NCI-H1092 (cell line): Measurements from ENCODE around the gene DYNC2LI1.
"Not testable (repeated sequence)": the region's sequence is repeated elsewhere in the genome, so short reads cannot be mapped to it uniquely, and the experiment has no call there.

Source experiments
- DNase-seq: peaks from one replicate; lab custom pipeline; 2025; lab: John Stamatoyannopoulos, UW

DYNC2LI1 gene

DNA sequence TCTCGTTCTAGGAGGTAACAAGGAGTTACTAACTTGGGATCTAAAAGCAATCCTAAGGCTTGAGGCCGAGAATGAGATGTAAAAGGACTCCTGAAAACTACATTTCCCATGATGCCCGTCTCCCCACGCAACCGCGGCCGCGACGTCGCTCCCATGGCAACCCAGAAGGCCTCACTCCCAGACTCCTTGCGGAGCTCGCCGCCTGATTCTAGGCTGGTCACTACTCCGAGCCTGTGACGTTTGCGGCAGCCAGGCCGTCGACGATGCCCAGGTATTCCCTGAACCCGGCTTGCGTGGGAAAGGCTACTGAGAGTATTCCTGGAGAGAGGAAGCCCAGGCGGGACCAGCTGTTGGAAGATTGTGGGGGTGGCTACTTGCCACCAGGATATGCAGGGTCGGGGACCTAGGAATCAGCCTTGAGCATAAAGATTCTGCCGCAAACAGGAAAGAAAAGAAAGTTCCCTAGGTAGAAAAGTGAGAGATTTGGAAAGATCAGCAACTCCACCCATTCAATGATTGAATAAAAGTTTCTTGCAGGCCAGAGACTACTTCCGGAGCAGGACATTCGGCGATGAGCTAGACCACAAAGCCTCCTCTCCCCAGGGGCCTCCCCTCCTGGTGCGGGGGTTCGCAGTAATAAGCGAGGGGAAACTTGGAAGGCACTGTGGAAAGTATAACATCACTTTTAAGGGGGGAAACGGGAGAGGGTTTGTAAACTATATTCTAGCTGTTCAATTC lies at the start of gene DYNC2LI1:
Gene DYNC2LI1, plus strand, starts transcription at position 164 of the 738 bp plus-strand sequence. Its CDS starts 100 bp downstream, at position 264.
- DNase-seq: peak; percentile 62

DNA sequence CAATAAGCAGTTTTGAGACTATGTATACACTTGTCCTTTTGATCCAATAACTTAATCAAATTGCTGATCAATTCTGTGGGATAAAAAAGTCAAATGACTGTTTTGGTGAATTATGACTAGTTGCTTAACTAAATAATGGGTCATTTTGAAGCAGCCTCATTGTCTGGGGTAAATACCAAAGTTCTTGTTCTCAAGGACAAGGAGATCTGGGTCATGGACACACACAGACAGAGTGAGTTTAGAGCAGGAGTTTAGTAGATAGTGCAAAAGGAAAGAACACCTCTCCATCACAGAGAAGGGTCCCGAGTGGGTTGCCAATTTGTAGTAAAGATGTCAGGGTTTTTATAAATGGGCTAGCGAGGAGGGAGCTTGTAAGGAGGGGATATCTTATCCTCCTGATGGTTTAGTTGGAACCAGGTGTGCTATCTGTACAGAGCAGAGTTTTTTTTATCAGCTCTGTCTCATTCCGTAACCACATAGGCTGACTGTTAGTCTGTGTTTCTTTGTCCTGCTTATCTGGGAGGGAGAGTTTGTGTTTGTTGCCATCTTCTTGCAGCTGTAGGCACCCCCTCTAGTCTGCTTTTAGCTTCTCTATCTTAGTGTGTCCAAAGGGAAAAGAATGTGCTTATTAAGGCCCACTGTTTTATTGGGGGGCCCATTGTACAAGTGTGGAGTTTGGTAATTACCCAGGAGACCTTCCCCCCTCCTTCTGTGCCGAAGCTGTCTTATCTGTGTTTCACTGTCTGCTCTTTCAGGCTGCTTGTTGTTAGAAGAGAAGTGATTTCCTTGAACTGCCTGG lies 48.9 kb upstream of the DYNC2LI1 start:
- DNase-seq: no peak

DNA sequence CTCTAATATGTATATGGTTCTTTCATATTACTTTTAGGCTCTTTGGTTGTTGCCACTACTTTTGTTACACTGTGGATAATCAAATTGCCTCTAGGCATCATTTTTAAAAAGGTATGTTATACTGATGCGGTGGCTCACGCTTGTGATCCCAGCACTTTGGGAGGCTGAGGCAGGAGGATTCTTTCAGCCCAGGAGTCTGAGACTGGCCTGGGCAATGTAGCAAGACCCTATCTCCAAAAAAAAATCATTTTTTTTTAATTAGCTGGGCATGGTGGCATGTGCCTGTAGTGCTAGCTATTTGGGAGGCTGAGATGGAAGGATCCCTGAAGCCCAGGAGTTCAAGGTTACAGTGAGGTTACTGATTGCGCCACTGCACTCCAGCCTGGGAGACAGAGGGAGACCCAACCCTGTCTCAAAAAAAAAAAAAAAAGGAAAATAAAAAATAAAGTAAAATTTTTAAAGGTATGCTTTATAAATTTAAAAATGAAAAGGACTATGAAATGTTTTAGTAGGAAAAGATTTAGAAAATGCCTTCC lies 48.1 kb upstream of the DYNC2LI1 start:
- DNase-seq: no peak

DNA sequence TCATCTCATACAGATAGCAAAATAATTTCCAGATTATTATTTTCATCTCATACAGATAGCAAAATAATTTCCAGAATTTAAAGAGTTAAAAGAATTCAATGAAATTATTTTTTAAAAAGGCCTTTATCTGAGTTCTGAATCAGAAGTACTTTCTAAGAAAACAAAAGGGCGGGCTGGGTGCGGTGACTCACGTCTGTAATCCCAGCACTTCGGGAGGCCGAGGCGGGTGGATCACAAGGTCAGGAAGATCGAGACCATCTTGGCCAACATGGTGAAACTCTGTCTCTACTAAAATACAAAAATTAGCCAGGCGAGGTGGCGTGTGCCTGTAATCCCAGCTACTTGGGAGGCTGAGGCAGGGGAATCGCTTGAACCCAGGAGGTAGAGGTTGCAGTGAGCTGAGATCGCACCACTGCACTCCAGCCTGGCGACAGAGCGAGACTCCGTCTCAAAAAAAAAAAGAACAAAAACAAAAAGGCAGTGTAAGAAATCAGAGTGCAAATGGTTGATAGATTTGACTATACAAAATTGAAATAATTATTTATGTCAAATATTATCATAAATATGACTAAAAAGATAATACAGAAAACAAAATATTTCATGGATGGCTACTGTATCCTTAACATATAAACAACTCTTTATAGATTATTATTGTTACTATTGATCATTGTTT lies 46.7 kb upstream of the DYNC2LI1 start:
- DNase-seq: not testable (repeated sequence)

DNA sequence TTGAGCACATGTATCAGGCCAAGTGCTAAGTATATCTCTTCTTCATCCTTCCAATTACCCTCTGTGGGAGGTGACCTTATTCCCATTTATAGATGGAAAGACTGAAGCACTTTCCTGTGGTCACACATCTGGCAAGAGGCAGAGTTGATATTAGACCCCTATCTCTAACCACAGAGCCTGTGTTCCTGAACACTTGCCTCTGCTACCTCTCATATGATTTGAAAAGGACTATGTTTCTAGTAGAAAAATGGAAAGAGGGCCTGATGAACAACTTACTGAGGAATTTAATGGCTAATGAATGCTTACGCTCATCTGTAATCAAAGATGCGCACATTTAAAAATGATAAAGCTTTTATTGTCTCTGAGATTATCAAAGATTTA lies 46.2 kb upstream of the DYNC2LI1 start:
- DNase-seq: no peak

DNA sequence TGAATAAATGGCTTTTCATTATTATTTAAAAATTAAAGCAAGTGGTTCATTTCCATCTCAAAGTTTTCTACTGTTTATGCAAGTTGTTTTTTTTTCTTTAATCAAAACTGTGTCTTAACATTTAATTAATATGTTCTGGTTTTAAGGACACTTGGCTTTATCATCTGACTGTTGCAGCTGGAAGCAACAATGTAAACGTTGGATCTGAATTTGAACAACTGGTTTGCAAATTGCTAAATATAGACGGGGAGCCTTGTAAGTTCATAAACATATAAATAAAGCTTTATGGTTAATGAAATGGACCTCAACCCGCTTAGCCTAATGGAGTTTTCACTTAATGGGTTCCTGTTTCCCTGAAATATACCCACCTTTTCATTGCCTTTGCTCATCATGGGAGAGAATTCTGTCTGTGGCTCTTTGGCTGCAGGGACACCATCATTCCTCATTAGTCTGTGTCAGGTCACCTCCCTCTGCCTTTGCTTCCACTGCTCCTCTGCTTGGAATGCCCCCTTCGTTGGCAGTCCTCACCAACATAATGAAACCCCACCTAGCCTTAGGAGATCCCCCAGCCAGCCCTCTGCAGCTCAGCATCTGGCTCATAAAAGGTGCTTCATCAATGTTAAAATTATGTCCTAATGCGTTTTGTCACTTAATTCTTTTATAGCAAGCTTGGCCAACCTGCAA lies 44.2 kb upstream of the DYNC2LI1 start:
- no peak for DNase-seq

DNA sequence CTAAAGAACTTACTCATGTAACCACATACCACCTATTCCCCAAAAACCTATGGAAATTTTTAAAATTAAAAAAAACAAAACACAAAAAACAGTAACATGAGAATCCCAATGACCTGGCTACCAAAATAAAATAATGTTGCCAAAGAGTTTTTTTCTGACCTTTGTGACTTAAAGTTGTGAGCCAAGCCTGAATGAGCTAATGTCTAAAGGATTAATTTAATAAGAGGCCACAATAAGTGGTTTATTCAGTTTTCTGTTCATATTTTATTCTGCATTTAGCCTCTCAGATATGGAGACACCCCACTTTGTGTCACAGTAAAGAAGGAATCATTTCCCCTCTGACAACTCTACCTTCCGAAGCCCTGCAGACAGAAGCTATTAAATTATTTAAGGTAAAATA lies 42.6 kb upstream of the DYNC2LI1 start:
- DNase-seq: no peak

DNA sequence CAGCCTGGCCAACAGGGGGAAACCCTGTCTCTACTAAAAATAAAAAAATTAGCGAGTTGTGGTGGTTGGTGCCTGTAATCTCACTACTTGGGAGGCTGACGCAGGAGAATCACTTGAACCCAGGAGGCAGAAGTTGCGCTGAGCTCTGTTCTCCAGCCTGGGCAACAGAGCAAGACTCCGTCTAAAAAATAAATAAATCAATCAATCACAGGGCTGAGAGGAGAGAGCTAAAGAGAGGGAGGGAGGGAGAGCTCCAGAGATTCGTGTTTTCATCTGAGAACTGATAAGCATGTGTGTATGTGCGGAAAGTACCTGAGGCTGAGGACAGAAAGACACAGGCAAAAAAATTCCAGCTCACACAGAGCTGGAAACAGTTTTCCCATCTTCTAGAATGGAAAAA lies 37.2 kb upstream of the DYNC2LI1 start:
- no peak for DNase-seq

DNA sequence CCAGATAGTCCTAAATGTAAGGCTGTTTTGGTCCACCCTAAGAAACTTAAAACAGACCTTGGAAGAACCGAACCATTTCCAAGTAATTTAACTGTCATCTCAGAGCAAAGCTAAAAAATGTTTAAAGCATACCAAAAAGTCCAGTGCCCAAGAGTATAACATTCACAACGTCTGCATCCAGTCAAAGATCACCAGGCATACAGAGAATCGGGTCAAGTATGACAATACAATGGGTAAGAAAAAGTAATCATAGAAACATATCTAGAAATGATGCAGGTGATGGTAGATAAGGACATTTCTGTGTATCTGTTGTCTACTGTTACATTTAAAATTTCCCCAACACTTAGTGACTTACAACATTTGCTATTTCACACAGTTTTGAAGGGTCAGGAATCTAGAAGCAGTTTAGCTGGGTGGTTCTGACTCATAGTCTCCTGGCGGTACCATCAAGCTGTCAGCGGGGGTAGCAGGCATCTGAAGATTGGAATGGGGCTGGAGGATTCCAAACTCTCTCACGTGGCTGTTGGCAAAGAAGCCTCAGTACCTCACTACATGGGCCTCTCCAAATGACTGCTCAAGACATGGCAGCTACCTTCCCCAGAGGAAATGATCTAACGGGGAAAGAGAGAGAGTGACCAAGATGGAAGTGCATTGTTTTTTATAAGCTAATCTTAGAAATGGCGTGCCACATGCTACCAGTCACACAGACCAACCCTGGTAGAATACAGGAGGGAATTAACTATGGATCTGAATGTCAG lies 36.6 kb upstream of the DYNC2LI1 start:
- no peak for DNase-seq

DNA sequence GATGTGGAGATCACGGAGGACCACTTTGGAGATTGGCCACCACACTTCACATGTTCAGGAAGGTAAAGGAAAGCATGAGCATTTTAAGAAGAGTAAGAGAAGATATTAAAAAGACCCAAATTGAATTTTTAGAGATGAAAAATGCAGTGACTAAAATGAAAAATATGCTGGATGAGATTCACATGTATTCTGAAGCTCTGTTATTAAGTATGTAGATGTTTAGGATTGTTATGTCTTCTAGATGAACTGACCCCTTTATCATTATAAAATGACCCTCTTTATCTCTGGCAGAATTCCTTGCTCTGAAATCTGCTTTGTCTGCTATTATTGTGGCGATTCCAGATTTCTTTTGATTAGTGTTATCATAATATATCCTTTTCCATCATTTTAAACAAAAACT lies 36.0 kb upstream of the DYNC2LI1 start:
- no peak for DNase-seq

DNA sequence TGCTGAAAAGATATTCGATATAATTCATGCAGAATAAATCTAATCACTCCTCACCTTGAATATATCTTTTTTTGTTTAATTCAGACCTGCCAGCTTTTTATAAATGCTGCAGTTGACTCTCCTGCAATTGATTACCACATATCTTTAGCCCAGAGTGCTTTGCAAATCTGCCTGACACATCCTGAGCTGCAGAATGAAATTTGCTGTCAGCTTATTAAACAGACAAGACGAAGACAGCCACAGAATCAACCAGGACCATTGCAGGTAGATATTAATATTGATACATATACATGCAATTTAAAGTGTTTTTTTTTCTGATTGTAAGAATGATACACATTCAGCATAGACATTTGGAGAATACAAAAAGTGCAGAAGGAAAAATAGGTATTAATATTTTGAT lies 35.6 kb upstream of the DYNC2LI1 start:
- no peak for DNase-seq

DNA sequence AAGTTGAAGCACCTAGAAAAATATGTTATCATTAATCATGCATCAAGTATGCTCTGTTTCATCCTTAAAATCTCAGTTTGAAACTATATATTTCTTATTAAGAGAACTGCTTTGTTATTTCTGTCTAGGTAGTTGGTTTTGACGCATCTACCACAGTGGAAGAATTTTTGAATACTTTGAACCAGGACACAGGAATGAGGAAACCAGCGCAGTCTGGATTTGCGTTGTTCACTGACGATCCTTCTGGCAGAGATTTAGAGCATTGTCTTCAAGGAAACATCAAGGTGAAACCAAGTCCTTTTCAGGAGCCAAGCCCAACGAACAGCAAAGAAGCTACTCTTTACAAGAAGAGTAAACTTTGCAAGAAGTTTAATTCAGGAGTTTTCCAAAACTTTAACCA lies 30.1 kb upstream of the DYNC2LI1 start:
- DNase-seq: no peak

DNA sequence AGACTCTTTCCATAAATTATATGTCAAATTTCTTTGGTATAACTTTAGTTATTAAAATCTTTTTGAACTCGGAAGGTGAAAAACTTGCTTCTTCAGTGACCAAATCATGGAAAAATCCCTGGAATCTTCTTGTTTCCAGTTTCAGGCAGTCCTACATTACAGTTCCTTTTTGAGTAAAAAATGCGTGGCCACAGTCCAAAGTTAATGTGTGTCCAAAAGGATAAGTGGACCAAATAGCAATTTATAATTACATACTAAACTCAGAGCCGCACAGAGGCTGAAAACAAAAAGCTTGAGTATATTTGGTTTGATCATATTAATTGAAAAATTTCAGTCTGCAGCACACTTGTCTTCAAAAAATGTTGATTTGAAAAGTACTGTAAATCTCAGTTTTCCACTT lies 28.4 kb upstream of the DYNC2LI1 start:
- no peak for DNase-seq

DNA sequence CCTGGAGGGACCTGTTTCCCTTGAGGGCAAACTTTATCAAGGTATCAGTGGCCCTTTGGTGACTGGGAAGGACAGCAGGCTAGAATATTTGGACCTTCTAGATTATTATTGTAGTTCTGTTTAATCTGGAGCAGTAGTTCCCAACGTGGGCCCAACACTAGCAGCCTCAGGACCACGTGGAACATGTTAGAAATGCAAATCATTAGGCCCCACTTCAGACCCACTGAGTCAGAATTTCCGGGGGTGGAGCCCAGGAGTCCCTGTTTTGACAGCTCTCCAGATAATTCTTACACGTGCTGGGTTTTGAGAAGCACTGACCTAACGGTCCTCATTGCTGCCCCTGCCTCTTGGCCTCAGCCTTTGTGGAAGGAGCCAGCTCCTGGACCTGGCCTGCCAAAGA lies 25.5 kb upstream of the DYNC2LI1 start:
- no peak for DNase-seq

DNA sequence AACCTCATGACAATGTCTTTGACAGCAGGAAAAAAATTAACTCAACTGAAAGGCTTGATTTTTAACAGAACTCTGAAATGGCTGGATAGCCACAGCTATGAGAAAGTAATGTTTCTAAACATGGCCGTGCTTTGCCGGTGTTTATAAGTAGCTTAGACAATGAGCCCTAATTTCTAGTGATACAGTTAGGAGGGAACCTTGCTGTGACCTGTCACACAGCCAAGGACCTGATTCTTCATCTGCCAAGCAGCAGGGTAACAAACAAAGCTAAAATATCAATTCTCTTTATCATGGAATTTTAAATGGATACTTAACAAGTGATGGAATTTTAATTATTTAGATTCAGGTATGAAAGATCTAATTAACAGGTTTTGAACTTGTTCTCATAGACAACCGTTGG lies 24.3 kb upstream of the DYNC2LI1 start:
- no peak for DNase-seq

DNA sequence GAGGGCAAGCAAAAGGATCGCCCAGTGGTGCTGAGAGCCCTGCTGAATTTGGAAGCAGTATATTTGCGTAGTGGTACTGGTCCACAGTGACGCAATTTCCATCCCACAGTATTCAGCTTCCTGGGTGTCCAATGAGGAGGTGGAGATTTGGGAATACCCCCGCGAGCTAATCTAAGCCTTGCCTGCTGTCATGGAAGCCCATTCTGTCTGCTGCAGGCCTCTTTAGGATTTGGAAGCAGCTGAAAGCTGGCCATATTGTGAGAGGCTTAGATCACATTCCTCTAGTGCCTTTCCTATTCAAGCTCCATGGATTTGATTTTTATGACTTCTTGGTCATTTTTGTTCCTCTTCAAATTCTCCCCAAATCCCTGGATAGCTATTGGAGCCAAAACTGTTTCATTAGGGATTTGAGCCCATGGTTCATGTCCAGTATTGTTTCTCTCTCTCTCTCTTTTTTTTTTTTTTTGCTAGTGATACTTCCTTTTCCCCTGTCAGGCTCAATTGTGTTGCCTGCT lies 22.3 kb upstream of the DYNC2LI1 start:
- DNase-seq: no peak

DNA sequence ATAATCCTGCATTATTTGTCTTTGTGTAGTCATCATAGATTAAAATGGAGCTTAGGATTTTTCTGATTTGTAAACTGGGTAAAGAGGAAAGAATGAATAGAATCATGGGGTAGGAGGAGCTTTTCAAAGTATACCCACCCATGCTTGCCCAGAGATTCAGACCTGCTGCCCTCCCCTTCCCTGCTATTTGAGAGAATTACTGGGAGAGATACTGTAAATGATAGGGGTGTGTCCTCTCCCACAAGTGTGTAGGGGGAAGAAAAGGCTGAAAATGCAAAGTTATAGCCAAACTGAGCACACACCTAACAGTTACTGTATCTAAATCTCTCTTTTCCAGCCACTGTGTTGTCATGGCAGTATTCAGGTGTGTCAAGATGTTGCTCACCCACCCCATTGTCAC lies 21.5 kb upstream of the DYNC2LI1 start:
- DNase-seq: no peak

DNA sequence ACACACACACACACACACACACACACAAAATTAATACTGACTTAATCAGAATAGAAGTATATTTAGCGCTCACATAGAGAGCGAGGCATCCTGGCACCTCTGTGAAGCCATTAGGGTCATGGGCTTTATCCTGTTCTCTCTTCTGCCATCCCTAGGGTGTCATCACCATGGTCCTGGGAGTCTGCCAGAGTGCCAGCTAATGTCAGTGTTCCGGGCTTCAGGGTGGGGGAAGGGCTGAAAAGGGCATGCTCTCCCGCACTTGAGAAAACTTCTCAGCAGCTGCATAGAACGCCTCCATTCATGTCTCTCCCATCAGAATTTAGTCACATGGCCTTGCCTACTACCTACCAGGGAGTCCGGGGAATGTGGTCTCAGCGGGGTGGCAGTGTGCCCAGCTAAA lies 19.7 kb upstream of the DYNC2LI1 start:
- no peak for DNase-seq

DNA sequence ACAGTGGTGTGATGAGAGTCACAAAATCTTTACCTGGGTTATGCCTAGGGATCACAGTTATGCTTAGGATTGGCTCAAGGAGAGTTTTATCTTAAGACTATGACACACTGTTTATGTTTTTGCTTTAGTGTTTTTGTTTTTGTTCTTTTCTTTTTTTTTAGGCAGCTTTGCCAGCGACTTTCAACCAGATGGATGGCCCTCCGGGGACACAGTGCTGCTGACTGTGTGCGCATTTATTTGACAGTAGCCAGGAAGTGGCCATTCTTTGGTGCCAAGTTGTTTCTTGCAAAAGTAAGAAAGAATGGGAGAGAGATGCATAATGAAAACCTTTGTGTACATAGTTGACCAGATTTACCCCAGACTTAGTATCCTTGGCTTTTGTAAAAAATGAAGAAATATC lies 15.1 kb upstream of the DYNC2LI1 start:
- DNase-seq: no peak

DNA sequence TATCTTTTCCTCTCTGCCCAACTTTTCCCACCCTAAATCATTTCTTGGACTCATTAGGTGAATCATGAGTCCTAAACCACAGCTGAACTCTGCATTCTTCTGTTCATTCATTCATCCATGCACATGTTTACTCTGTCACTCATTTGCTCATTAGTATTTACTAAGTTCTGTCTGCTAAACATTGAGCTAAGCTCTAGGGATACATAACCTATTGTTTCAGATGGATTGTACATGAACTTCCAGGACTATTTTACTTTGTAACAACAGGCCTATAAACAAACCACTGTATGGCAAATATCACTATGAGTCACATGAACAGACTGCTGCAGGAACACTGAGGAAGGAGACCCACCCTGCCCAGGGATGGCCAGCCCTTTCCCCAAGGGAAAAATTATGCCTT lies 14.6 kb upstream of the DYNC2LI1 start:
- no peak for DNase-seq

DNA sequence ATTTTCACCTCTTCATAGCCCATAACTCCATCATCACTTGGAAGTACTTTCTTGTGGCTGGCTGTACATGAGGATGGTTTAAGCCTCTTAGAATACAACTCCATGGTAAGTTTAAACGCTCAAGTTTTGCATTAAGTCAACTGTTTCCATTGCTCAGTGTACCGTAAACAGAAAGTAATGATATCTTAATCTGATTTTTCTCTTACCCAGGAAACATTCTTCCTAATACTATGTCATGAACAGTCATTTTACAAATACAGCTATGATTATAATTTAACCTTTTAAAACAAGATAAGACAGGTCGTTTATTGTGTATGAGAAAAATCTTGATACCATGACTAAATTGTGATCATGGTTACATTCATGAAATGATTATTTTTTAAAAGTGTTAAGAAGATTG lies 11.6 kb upstream of the DYNC2LI1 start:
- no peak for DNase-seq
